HCT116 (cell line): Measurements from ENCODE around the gene APCDD1L.

ENCODE experiments used
- CEBPB ChIP-seq: IDR thresholded peaks from 2 replicates; pipeline ENCODE4 v1.6.1; 2012; ENCODE audit warnings: low read depth
- EZH2 ChIP-seq: fragments of 200-600 bp; sonication (generic); IDR thresholded peaks from 2 replicates; pipeline ENCODE4 v1.6.1; 2017; ENCODE audit warnings: antibody characterized with exemption, mixed run types
- POLR2AphosphoS5 ChIP-seq: IDR thresholded peaks from 2 replicates; pipeline ENCODE4 v1.6.1; 2011; ENCODE audit warnings: mild to moderate bottlenecking, low read depth, low read length, moderate library complexity
- ZNF274 ChIP-seq: fragments of 200-500 bp; sonication (Bioruptor generic); IDR thresholded peaks from 2 replicates; pipeline ENCODE4 v1.6.1; 2014; ENCODE audit warnings: mild to moderate bottlenecking, low read depth, low read length, inconsistent platforms

- no peak for TF ChIP-seq CEBPB
- no peak for TF ChIP-seq POLR2AphosphoS5
- TF ChIP-seq ZNF274, result no peak
- TF ChIP-seq EZH2, result no peak
These were observed 18.8 kb downstream of the APCDD1L start for GRCh38 chr20:58496429-58496769.
